Tibial nerve (tissue), 4 donors: ENCODE data around the gene DCAF15. TPM values are rescaled to one million over a fixed set of nuclear protein-coding genes. Genes with fewer than 3 reads are reported as not detected.

ENCODE experiments used
- DNase-seq, 2 donors: peaks; one replicate each; pipeline ENCODE4 v3.0.0-alpha.2; 2019; ENCODE audit warnings: low spot score in 2 of 2
- H3K27ac ChIP-seq, 4 donors: fragments of 200-600 bp; sonication (generic) in 3 of 4; one replicate each; pipeline ENCODE4 v1.5.1; 2017 to 2019; ENCODE audit warnings: mild to moderate bottlenecking in 1 of 4
- H3K27me3 ChIP-seq, 2 donors: fragments of 200-600 bp; sonication (generic) in 1 of 2; one replicate each; pipeline versions ENCODE4 v1.5.1 to v1.6.0; 2017 to 2019
- H3K36me3 ChIP-seq, 3 donors: fragments of 200-600 bp; sonication (generic); one replicate each; pipeline ENCODE4 v1.5.1; 2018 to 2019
- H3K4me1 ChIP-seq, 4 donors: fragments of 200-600 bp; sonication (generic) in 3 of 4; one replicate each; pipeline ENCODE4 v1.5.1; 2017 to 2019
- H3K4me3 ChIP-seq, 4 donors: fragments of 200-600 bp; sonication (generic) in 3 of 4; one replicate each; pipeline ENCODE4 v1.5.1; 2017 to 2019; ENCODE audit warnings: mild to moderate bottlenecking in 1 of 4, moderate library complexity in 1 of 4
- H3K9me3 ChIP-seq, 4 donors: fragments of 200-600 bp; sonication (generic) in 3 of 4; one replicate each; pipeline ENCODE4 v1.5.1; 2017 to 2019
- EP300 ChIP-seq, 2 donors: sonication (generic); formaldehyde crosslinking; IDR thresholded peaks; one replicate each; pipeline ENCODE4 v1.6.1; 2017; ENCODE audit warnings: antibody characterized with exemption in 2 of 2, mild to moderate bottlenecking in 1 of 2
- POLR2A ChIP-seq, 2 donors: fragments of 450-650 bp; IDR thresholded peaks; one replicate each; pipeline ENCODE4 v1.6.1; 2017; ENCODE audit warnings: antibody characterized with exemption in 2 of 2, mild to moderate bottlenecking in 2 of 2, moderate library complexity in 2 of 2
- WGBS, 2 donors: methylation state at CpG; one replicate each; pipeline ENCODE4 v1.1.5; 2018; 5-methylcytosine and 5-hydroxymethylcytosine counted together
- total RNA-seq, 4 donors: library from RNA; depleted of rRNA; stranded (reverse); fragments of >200 nt; gene quantifications; one replicate each; pipeline ENCODE4 v1.1.0, GENCODE V29; 2016
- TF ChIP-seq, protein P1 (sequence below), 5 experiments: fragments of 200-600 bp in 3 of 5; fragments of 450-650 bp in 2 of 5; sonication (generic) in 3 of 5; IDR thresholded peaks; one replicate each; pipeline ENCODE4 v1.5.1; 2016 to 2019; ENCODE audit warnings: antibody characterized with exemption in 5 of 5, mild to moderate bottlenecking in 3 of 5, moderate library complexity in 2 of 5

Gene DCAF15
- total RNA-seq, 4 donors from 2014 or later, result 14.3 to 31.5 (median 19.3) TPM

DNA sequence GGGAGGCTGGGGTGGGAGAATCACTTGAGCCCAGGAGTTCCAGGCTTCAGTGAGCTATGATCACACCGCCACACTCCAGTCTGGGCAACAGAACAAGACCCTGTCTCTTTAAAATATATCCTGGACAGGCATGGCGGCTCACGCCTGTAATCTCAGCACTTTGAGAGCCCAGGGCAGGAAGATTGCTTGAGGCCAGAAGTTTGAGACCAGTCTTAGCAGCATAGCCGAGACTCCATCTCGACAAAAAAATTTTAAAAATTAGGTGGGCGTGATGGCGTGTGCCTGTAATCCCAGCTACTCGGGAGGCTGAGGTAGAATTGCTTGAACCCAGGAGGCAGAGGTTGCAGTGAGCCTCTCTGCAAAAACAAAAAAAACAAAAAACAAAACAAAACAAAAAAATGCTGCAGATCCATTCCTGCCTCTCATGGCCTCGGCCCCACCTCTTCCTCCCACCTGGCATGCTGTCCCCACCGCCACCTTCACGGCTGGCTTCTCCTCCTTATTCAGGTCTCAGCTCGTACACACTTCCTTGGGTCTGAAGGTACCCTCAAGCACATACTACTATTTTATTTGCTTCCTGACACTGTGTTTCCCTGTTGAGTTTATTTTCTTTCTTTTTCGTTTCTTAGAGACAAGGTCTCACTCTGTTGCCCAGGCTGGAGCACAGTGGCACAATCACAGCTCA, 48.5 kb downstream of the DCAF15 start:
- H3K27me3 ChIP-seq, result no peaks in the 10 kb centered on the region
- H3K36me3 ChIP-seq, result peaks cover 0 to 30% (median 0%) of the 10 kb centered on the region in 3 donors
- H3K27ac ChIP-seq, result no peak overlapping the region
- H3K4me1 ChIP-seq, result peaks cover 0 to 37% (median 16%) of the 10 kb centered on the region in 4 donors
- H3K9me3 ChIP-seq, result peaks cover 0 to 11% (median 0%) of the 10 kb centered on the region in 4 donors
- TF ChIP-seq EP300 (IDR thresholded peaks at IDR 0.05), result no peak
- TF ChIP-seq POLR2A (IDR thresholded peaks at IDR 0.05), result no peak
- TF ChIP-seq, protein P1, sequence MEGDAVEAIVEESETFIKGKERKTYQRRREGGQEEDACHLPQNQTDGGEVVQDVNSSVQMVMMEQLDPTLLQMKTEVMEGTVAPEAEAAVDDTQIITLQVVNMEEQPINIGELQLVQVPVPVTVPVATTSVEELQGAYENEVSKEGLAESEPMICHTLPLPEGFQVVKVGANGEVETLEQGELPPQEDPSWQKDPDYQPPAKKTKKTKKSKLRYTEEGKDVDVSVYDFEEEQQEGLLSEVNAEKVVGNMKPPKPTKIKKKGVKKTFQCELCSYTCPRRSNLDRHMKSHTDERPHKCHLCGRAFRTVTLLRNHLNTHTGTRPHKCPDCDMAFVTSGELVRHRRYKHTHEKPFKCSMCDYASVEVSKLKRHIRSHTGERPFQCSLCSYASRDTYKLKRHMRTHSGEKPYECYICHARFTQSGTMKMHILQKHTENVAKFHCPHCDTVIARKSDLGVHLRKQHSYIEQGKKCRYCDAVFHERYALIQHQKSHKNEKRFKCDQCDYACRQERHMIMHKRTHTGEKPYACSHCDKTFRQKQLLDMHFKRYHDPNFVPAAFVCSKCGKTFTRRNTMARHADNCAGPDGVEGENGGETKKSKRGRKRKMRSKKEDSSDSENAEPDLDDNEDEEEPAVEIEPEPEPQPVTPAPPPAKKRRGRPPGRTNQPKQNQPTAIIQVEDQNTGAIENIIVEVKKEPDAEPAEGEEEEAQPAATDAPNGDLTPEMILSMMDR (IDR thresholded peaks at IDR 0.05), result no peak
- 78 to 79% methylated on average over 13 of the region's 13 CpGs for WGBS, 2 donors
- DNase-seq, result no peak
- H3K4me3 ChIP-seq, result no peak overlapping the region

DNA sequence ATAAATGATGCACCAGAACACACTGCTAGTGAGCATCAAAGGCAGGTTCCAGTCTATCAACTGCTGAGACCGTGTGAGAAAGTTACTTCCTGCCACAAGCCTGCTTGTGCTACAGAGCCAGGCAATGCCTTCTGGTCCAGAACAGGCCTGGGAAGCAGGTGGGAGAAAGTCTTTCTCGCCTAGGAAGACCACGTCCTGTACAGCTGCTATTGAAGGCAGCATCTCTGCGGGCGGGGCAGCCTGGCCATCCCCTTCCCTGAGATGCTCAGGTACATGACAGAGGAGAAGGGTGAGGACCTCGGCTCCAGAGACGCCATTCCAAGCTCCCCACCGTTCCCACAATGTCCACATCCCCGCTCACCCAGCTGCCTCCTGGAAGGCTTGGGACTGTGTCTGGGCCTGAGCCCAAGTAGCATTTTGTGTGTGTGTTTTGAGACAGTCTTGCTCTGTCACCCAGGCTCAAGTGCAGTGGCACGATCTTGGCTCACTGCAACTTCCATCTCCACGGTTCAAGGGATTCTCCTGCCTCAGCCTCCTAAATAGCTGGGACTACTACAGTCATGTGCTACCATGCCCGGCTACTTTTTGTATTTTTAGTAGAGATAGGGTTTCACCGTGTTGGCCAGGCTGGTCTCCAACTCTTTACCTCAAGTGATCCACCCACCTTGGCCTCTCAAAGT, 50.4 kb downstream of the DCAF15 start:
- H3K4me3 ChIP-seq, result no peak overlapping the region
- H3K27me3 ChIP-seq, result no peaks in the 10 kb centered on the region
- H3K36me3 ChIP-seq, result peaks cover 0 to 20% (median 0%) of the 10 kb centered on the region in 3 donors
- WGBS, 2 donors, result 46 to 63% methylated on average over 9 to 13 of the region's 13 CpGs
- TF ChIP-seq EP300 (IDR thresholded peaks at IDR 0.05) (no peak), POLR2A (IDR thresholded peaks at IDR 0.05) (no peak)
- TF ChIP-seq, protein P1 (IDR thresholded peaks at IDR 0.05), result no peak
- H3K27ac ChIP-seq, result peak overlapping the region; percentile 16 to 100 (median 100)
- DNase-seq, result no peak
- peaks cover 0 to 37% (median 16%) of the 10 kb centered on the region in 4 donors for H3K4me1 ChIP-seq
- H3K9me3 ChIP-seq, result peaks cover 0 to 11% (median 0%) of the 10 kb centered on the region in 4 donors

DNA sequence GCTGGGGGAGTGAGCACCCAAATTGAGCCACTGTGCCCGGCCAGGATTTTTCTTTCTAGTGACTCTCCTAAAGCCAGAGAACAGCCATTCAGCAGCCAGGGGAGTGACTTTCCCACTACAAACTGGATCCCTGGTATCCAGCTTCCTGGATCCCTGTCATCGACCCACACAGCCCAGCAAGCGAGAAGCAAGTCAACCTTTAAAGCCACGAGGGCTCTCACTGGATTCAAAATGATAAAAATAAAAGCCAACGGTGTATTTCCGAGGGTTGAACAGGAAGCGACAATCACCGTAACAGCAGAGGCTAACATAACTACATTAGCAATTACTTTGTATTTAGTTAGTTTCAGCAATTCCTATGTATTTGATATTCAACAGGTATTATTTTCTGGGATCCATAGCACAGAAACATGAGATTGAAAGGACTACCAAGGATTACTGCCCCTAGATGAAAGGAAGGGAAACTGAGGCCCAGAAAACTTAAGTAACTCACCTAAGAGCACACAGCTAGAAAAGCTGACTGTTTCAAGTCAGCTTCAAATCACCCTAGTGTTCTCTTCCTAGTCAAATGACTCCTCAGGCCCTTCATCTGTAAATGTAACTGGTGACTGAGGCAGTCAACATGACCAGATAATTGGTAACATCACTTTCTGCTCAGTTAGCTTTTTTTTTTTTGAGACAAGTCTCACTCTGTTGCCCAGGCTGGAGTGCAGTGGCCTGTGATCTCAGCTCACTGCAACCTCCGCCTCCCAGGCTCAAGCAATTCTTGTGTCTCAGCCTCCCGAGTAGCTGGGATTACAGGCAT, 51.1 kb downstream of the DCAF15 start:
- DNase-seq, result no peak
- Histone ChIP-seq H3K36me3 (peaks cover 0 to 14% (median 0%) of the 10 kb centered on the region in 3 donors), H3K4me1 (peaks cover 0 to 37% (median 16%) of the 10 kb centered on the region in 4 donors), H3K9me3 (peaks cover 0 to 10% (median 0%) of the 10 kb centered on the region in 4 donors), H3K27me3 (no peaks in the 10 kb centered on the region), H3K27ac (peak overlapping the region; percentile 16 to 100 (median 100)), H3K4me3 (no peak overlapping the region)
- 46 to 51% methylated on average over 10 of the region's 10 CpGs for WGBS, 2 donors
- no peak for TF ChIP-seq POLR2A (IDR thresholded peaks at IDR 0.05)
- TF ChIP-seq, protein P1 (IDR thresholded peaks at IDR 0.05), result no peak
- TF ChIP-seq EP300 (IDR thresholded peaks at IDR 0.05), result no peak

DNA sequence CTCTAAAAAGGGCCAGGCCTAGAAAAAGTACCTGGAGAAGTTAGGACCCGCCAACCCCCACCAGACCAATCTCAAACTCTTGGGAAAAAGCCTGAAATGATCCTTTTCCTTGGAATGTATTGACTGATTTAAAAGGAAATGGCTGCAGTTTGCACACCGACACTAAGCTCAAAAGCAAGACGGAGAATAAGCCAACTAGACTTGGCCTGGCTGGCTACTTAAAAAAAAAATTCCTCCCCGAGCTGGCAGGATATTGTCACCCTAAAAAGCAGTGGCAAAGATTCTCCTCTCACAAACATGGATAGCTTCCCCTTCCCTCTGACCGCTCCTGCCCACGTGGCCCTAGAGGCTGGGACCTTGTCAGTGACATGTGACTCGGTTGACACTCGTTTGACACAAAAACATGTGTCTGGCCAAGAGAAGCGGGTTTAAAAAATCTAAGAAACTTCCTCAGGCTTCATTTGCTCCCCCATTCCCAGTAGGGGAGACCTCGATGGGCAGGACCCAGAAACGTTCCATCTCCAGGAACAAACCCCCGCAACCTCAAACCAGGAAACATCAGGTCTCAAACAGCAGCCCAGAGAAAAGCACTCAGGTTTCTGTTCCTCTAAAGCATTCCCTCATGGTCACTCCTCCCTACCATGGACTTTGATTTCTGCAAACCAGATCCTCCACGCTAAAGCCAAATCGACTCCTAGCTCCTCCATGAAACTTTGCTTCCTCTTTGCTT, 52.5 kb downstream of the DCAF15 start:
- H3K4me1 ChIP-seq, result peaks cover 0 to 37% (median 16%) of the 10 kb centered on the region in 4 donors
- TF ChIP-seq POLR2A (IDR thresholded peaks at IDR 0.05) (peak in 1 of 2 donors; percentile 17), EP300 (IDR thresholded peaks at IDR 0.05) (peak; percentile 26 to 32)
- TF ChIP-seq, protein P1 (IDR thresholded peaks at IDR 0.05), result no peak
- peak overlapping the region; percentile 99 to 100 (median 100) for H3K27ac ChIP-seq
- H3K27me3 ChIP-seq, result no peaks in the 10 kb centered on the region
- peaks cover 0 to 4% (median 0%) of the 10 kb centered on the region in 3 donors for H3K36me3 ChIP-seq
- peak; percentile 49 to 66 for DNase-seq
- peak overlapping the region in 2 of 4 donors; percentile 87 to 97 for H3K4me3 ChIP-seq
- H3K9me3 ChIP-seq, result no peaks in the 10 kb centered on the region
- 19 to 21% methylated on average over 14 of the region's 14 CpGs for WGBS, 2 donors
